Retinal pigment epithelial cell (primary cell): ENCODE data around the gene SLC31A1.
"Not testable (repeated sequence)": the region's sequence is repeated elsewhere in the genome, so short reads cannot be mapped to it uniquely, and the experiment has no call there.

ENCODE experiments used
- DNase-seq: peaks from one replicate; pipeline ENCODE4 v3.0.0-alpha.2; 2010; ENCODE audit warnings: low read depth
- H3K4me3 ChIP-seq: 2 replicates; pipeline ENCODE4 v1.5.1; 2011; ENCODE audit warnings: mild to moderate bottlenecking, low read length, control low read depth, moderate library complexity
- CTCF ChIP-seq: conservative IDR thresholded peaks from 2 replicates; pipeline ENCODE4 v1.5.1; 2011; ENCODE audit warnings: low read depth, low read length, control low read depth, inconsistent platforms

SLC31A1 gene

GRCh38 chr9:113293285-113293878, 72.0 kb downstream of the SLC31A1 start:
- DNase-seq, result no peak
- no peak for TF ChIP-seq CTCF

GRCh38 chr9:113296247-113296646, 74.9 kb downstream of the SLC31A1 start:
- H3K4me3 ChIP-seq, DNase-seq: not testable (repeated sequence)

More at GRCh38 chr9:113293285-113293878, 72.0 kb downstream of the SLC31A1 start:
- H3K4me3 ChIP-seq, result no peak overlapping the region

GRCh38 chr9:113296796-113297558, 75.6 kb downstream of the SLC31A1 start:
- no peak for DNase-seq
- H3K4me3 ChIP-seq, result no peak overlapping the region
- no peak for TF ChIP-seq CTCF

- TF ChIP-seq CTCF, result no peak
- DNase-seq, result no peak
- no peak overlapping the region for H3K4me3 ChIP-seq
Observed at GRCh38 chr9:113298311-113298710, 77.0 kb downstream of the SLC31A1 start.

GRCh38 chr9:113298924-113299770, 77.8 kb downstream of the SLC31A1 start:
- no peak for DNase-seq
- H3K4me3 ChIP-seq, result no peak overlapping the region
- TF ChIP-seq CTCF, result no peak

GRCh38 chr9:113299800-113300292, 78.5 kb downstream of the SLC31A1 start:
- no peak for DNase-seq
- TF ChIP-seq CTCF, result no peak
- H3K4me3 ChIP-seq, result no peak overlapping the region

- DNase-seq, result no peak
- H3K4me3 ChIP-seq, result no peak overlapping the region
- TF ChIP-seq CTCF, result no peak
Observed at GRCh38 chr9:113301548-113301947, 80.2 kb downstream of the SLC31A1 start.
